AG10803 (cell line): ENCODE measurements around the gene SFXN2.
"Not testable (repeated sequence)": the region's sequence is repeated elsewhere in the genome, so short reads cannot be mapped to it uniquely, and the experiment has no call there.

Experiments used
- DNase-seq: peaks from one replicate; pipeline ENCODE4 v3.0.0; 2010; ENCODE audit warnings: low read depth
- H3K4me3 ChIP-seq: 2 replicates; pipeline ENCODE4 v1.5.1; 2011; ENCODE audit warnings: mild to moderate bottlenecking, low read length, control low read depth
- CTCF ChIP-seq: conservative IDR thresholded peaks from 2 replicates; pipeline ENCODE4 v1.5.1; 2011; ENCODE audit warnings: mild to moderate bottlenecking, low read length, control low read depth, inconsistent platforms

SFXN2 gene

GRCh38 chr10:102682981-102683380 is 31.5 kb upstream of the SFXN2 start:
- DNase-seq: no peak
- TF ChIP-seq CTCF: no peak

GRCh38 chr10:102683736-102684135 is 30.7 kb upstream of the SFXN2 start:
- no peak overlapping the region for H3K4me3 ChIP-seq
- DNase-seq: no peak
- no peak for TF ChIP-seq CTCF

More at GRCh38 chr10:102682981-102683380, 31.5 kb upstream of the SFXN2 start:
- no peak overlapping the region for H3K4me3 ChIP-seq

- TF ChIP-seq CTCF: no peak
- no peak overlapping the region for H3K4me3 ChIP-seq
- peak; percentile 81 for DNase-seq
Observed at GRCh38 chr10:102691285-102692066, 23.0 kb upstream of the SFXN2 start.

GRCh38 chr10:102695401-102695800 is 19.0 kb upstream of the SFXN2 start:
- not testable (repeated sequence) for DNase-seq, H3K4me3 ChIP-seq

- H3K4me3 ChIP-seq: no peak overlapping the region
- TF ChIP-seq CTCF: no peak
Observed at GRCh38 chr10:102696736-102697135, 17.7 kb upstream of the SFXN2 start.

GRCh38 chr10:102698894-102699293 is 15.5 kb upstream of the SFXN2 start:
- no peak overlapping the region for H3K4me3 ChIP-seq
- no peak for DNase-seq
- no peak for TF ChIP-seq CTCF

More at GRCh38 chr10:102696736-102697135, 17.7 kb upstream of the SFXN2 start:
- no peak for DNase-seq

- no peak for DNase-seq
- no peak for TF ChIP-seq CTCF
- H3K4me3 ChIP-seq: no peak overlapping the region
Observed at GRCh38 chr10:102701272-102701671, 13.2 kb upstream of the SFXN2 start.
